Adrenal gland (tissue), 5 donors: ENCODE measurements around the gene SCT.

Experiments
- CTCF ChIP-seq, 6 experiments: fragments of 450-650 bp in 4 of 6; fragments of 200-600 bp in 2 of 6; sonication (generic) in 1 of 6; IDR thresholded peaks; 1 replicate in 5 of 6; 2 replicates in 1 of 6; pipeline versions ENCODE4 v1.5.1 to v1.8.0; 2016 to 2021; ENCODE audit warnings: antibody characterized with exemption in 6 of 6, mild to moderate bottlenecking in 2 of 6, moderate library complexity in 1 of 6
- POLR2A ChIP-seq, 2 donors: fragments of 450-650 bp; IDR thresholded peaks; one replicate each; pipeline ENCODE4 v1.6.1; 2017; ENCODE audit warnings: antibody characterized with exemption in 2 of 2, mild to moderate bottlenecking in 2 of 2, moderate library complexity in 1 of 2
- donor health status: DM: no; HTN: no; CAD: no.

GRCh38 chr11:610146-610801 is 16.7 kb downstream of the SCT start:
- no peak for TF ChIP-seq CTCF (IDR thresholded peaks at IDR 0.05)
- TF ChIP-seq POLR2A (IDR thresholded peaks at IDR 0.05), result no peak
